ENCODE results near the gene ADRB1. TPM values are rescaled to one million over a fixed set of nuclear protein-coding genes. Genes with fewer than 3 reads are reported as not detected.

Gene ADRB1
- total and polyA plus RNA-seq, 2 donors from 2014 or later = 0.72 to 1.4 TPM

DNA sequence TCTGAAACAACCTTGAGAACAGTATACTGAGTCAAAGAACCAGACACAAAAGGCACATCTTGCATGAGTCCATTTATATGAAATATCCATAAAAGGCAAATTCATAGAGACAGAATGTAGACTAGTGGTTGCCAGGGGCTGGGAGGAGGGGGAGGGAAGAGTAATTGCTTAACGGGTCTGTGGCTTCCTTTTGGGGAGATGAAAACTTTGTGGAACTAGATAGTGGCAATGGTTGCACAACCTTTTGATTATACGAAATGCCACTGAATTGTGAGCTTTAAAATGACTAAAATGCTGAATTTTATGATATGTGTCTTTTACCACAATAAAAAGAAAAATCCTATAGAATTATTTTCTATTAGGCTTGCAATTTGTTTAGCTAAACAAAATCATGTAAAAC, 16.8 kb downstream of the ADRB1 start:
- no peaks in the 10 kb centered on the region for H3K36me3 ChIP-seq (ENCODE audit: control insufficient read depth in 2 of 3, insufficient read depth in 3 of 3, low read length in 3 of 3)
- no peak for TF ChIP-seq CTCF (IDR thresholded peaks at IDR 0.05; ENCODE audit: borderline replicate concordance, extremely low read depth, insufficient read depth)
- intact Hi-C loops (cut with DNase I) = no loop called here
- no peak for DNase-seq
- FAIRE-seq = no peak
- H3K9ac ChIP-seq (ENCODE audit: low read length in 3 of 3) = no peak overlapping the region
- H3K27me3 ChIP-seq (ENCODE audit: control insufficient read depth, insufficient read depth, low read length) = no peaks in the 10 kb centered on the region
- no peaks in the 10 kb centered on the region for H3K9me3 ChIP-seq (ENCODE audit: control insufficient read depth in 2 of 3, insufficient read depth in 1 of 3, low read length in 3 of 3)
- no peak overlapping the region for H3K4me3 ChIP-seq (ENCODE audit: low read length in 3 of 3)
- H3K27ac ChIP-seq (ENCODE audit: low read depth in 2 of 2, low read length in 2 of 2) = no peak overlapping the region
- peaks cover 0 to 3% (median 0%) of the 10 kb centered on the region in 3 donors for H3K4me1 ChIP-seq (ENCODE audit: control insufficient read depth in 2 of 3, insufficient read depth in 2 of 3, low read depth in 1 of 3, low read length in 3 of 3)

GRCh38 chr10:114061148-114061547, 17.5 kb downstream of the ADRB1 start:
- Histone ChIP-seq H3K27ac (ENCODE audit: low read depth in 2 of 2, low read length in 2 of 2) (no peak overlapping the region), H3K9me3 (ENCODE audit: control insufficient read depth in 2 of 3, insufficient read depth in 1 of 3, low read length in 3 of 3) (no peaks in the 10 kb centered on the region), H3K36me3 (ENCODE audit: control insufficient read depth in 2 of 3, insufficient read depth in 3 of 3, low read length in 3 of 3) (no peaks in the 10 kb centered on the region), H3K4me3 (ENCODE audit: low read length in 3 of 3) (no peak overlapping the region), H3K4me1 (ENCODE audit: control insufficient read depth in 2 of 3, insufficient read depth in 2 of 3, low read depth in 1 of 3, low read length in 3 of 3) (peaks cover 0 to 3% (median 0%) of the 10 kb centered on the region in 3 donors), H3K9ac (ENCODE audit: low read length in 3 of 3) (no peak overlapping the region), H3K27me3 (ENCODE audit: control insufficient read depth, insufficient read depth, low read length) (no peaks in the 10 kb centered on the region)
- intact Hi-C loops (cut with DNase I) = no loop called here
- no peak for TF ChIP-seq CTCF (IDR thresholded peaks at IDR 0.05; ENCODE audit: borderline replicate concordance, extremely low read depth, insufficient read depth)
- DNase-seq (no peak), FAIRE-seq (no peak)

GRCh38 chr10:114061789-114062188, 18.1 kb downstream of the ADRB1 start:
- H3K9ac ChIP-seq (ENCODE audit: low read length in 3 of 3) = no peak overlapping the region
- DNase-seq = no peak
- peaks cover 0 to 3% (median 0%) of the 10 kb centered on the region in 3 donors for H3K4me1 ChIP-seq (ENCODE audit: control insufficient read depth in 2 of 3, insufficient read depth in 2 of 3, low read depth in 1 of 3, low read length in 3 of 3)
- TF ChIP-seq CTCF (IDR thresholded peaks at IDR 0.05; ENCODE audit: borderline replicate concordance, extremely low read depth, insufficient read depth) = no peak
- no peaks in the 10 kb centered on the region for H3K36me3 ChIP-seq (ENCODE audit: control insufficient read depth in 2 of 3, insufficient read depth in 3 of 3, low read length in 3 of 3)
- H3K4me3 ChIP-seq (ENCODE audit: low read length in 3 of 3) = no peak overlapping the region
- no peak overlapping the region for H3K27ac ChIP-seq (ENCODE audit: low read depth in 2 of 2, low read length in 2 of 2)
- FAIRE-seq = no peak
- H3K9me3 ChIP-seq (ENCODE audit: control insufficient read depth in 2 of 3, insufficient read depth in 1 of 3, low read length in 3 of 3) = no peaks in the 10 kb centered on the region
- no peaks in the 10 kb centered on the region for H3K27me3 ChIP-seq (ENCODE audit: control insufficient read depth, insufficient read depth, low read length)
- intact Hi-C loops (cut with DNase I) = no loop called here
